Ovary (tissue), 9 donors: ENCODE results near the gene ADCY6. TPM values are rescaled to one million over a fixed set of nuclear protein-coding genes. Genes with fewer than 3 reads are reported as not detected.

Experiments used
- DNase-seq, 5 donors: peaks; one replicate each; pipeline ENCODE4 v3.0.0-alpha.2; 2019 to 2020
- H3K27ac ChIP-seq, 2 donors: fragments of 200-600 bp; one replicate each; pipeline versions ENCODE4 v1.5.1 to v1.8.0; 2019 to 2022
- H3K27me3 ChIP-seq: fragments of 200-600 bp; one replicate; pipeline ENCODE4 v1.8.0; 2022
- H3K36me3 ChIP-seq: fragments of 200-600 bp; sonication (generic); one replicate; pipeline ENCODE4 v1.5.1; 2019
- H3K4me1 ChIP-seq: one replicate; pipeline ENCODE4 v1.8.1; 2013; ENCODE audit warnings: mild to moderate bottlenecking, moderate library complexity; ENCODE audit not compliant: insufficient read depth
- H3K4me3 ChIP-seq: fragments of 200-600 bp; sonication (generic); one replicate; pipeline ENCODE4 v1.5.1; 2017
- H3K9me3 ChIP-seq, 2 donors: fragments of 200-600 bp in 1 of 2; sonication (generic) in 1 of 2; one replicate each; pipeline versions ENCODE4 v1.5.1 to v1.8.1; 2013 to 2019; ENCODE audit warnings: mild to moderate bottlenecking in 1 of 2, moderate library complexity in 1 of 2
- CTCF ChIP-seq, 3 donors: fragments of 450-650 bp in 2 of 3; fragments of 200-600 bp in 1 of 3; IDR thresholded peaks; one replicate each; pipeline versions ENCODE4 v1.5.1 to v1.8.0; 2016 to 2022; ENCODE audit warnings: antibody characterized with exemption in 3 of 3, mild to moderate bottlenecking in 1 of 3
- EP300 ChIP-seq: sonication (generic); formaldehyde crosslinking; IDR thresholded peaks from one replicate; pipeline ENCODE4 v1.6.1; 2017; ENCODE audit warnings: antibody characterized with exemption
- POLR2A ChIP-seq: fragments of 450-650 bp; IDR thresholded peaks from one replicate; pipeline ENCODE4 v1.6.1; 2017; ENCODE audit warnings: antibody characterized with exemption, mild to moderate bottlenecking, moderate library complexity
- WGBS, 3 donors: extraction: QIAGEN DNeasy Blood & Tissue Kit in 1 of 3; methylation state at CpG; one replicate each; pipeline versions ENCODE4 v1.1.5 to v1.1.7; 2013 to 2017; 5-methylcytosine and 5-hydroxymethylcytosine counted together
- intact Hi-C, 4 donors: fragments of 100-400 bp; cut with DNase I; formaldehyde crosslinking; loops; one replicate each; pipeline versions ENCODE4 v1.11.0 to v1.15.1; 2022 to 2023
- polyA plus RNA-seq, 2 donors: library from polyadenylated mRNA; stranded (reverse); fragments of 200-250 nt in 1 of 2; fragments of 350-450 nt in 1 of 2; fragmentation: Illumina TruSeq in 1 of 2; extraction: RNeasy Lipid Tissue Mini Kit (QIAGEN cat#74804) in 1 of 2; gene quantifications; one replicate each; pipeline ENCODE4 v1.2.3, GENCODE V29; 2013 to 2014
- total RNA-seq, 7 donors: library from RNA; depleted of rRNA in 2 of 7; stranded (reverse); fragments of >200 nt in 2 of 7; fragmentation: NEBNext Ultra II Directional in 3 of 7; extraction: Animal tissue kit (Norgen Biotek cat#: 25700) in 3 of 7; gene quantifications; one replicate each; pipeline versions ENCODE4 v1.1.0 to v1.2.4, GENCODE V29; 2016 to 2023
- donor health status: DM: no; HTN: no; CAD: no; lungs with moderate emphysema.
- donor health status: DM: no; HTN: no; CAD: no.
- donor health status: Bipolar disorder and iron deficiency.
- donor health status: DM: yes; HTN: yes; CAD: no.
- donor health status: DM: no; HTN: no; CAD: no.
- donor health status: DM: yes; HTN: yes; CAD: no.

Gene ADCY6
- total and polyA plus RNA-seq, 9 donors = 14.8 to 83.3 (median 40.6) TPM

- peak; percentile 81 to 87 (median 85) for DNase-seq
- TF ChIP-seq CTCF (IDR thresholded peaks at IDR 0.05) (no peak), POLR2A (peak; percentile 23)
These were observed 29.3 kb upstream of the ADCY6 start, which contains the start of gene CACNB3 for GRCh38 chr12:48817873-48818830. CACNB3 (plus strand) TSS chr12:48818496; CDS start chr12:48818930, 434 bp downstream.

GRCh38 chr12:48816143-48816854 is 27.4 kb upstream of the ADCY6 start:
- H3K4me3 ChIP-seq = peak overlapping the region; percentile 75
- H3K4me1 ChIP-seq = peaks cover 26% of the 10 kb centered on the region
- no peaks in the 10 kb centered on the region for H3K27me3 ChIP-seq
- DNase-seq = no peak
- intact Hi-C loops = no loop called here
- no peak for TF ChIP-seq EP300
- TF ChIP-seq POLR2A = no peak
- no peak for TF ChIP-seq CTCF (IDR thresholded peaks at IDR 0.05)
- peak overlapping the region in 1 of 2 donors; percentile 95 for H3K27ac ChIP-seq
- no peaks in the 10 kb centered on the region for H3K36me3 ChIP-seq
- 82 to 91% (median 86%) methylated on average over 3 of the region's 3 CpGs for WGBS, 3 donors
- no peaks in the 10 kb centered on the region for H3K9me3 ChIP-seq

More at GRCh38 chr12:48817873-48818830, 29.3 kb upstream of the ADCY6 start, which contains the start of gene CACNB3:
- Histone ChIP-seq H3K27me3 (no peaks in the 10 kb centered on the region), H3K27ac (peak within 1 kb of the TSS; percentile 18 to 95), H3K36me3 (no peaks in the 10 kb centered on the region), H3K4me1 (peaks cover 13% of the 10 kb centered on the region), H3K4me3 (peak within 1 kb of the TSS; percentile 75), H3K9me3 (no peaks in the 10 kb centered on the region)
- 1 to 2% (median 1%) methylated on average over 60 to 79 of the region's 79 CpGs for WGBS, 3 donors
- intact Hi-C loops = no loop called here

- TF ChIP-seq CTCF (IDR thresholded peaks at IDR 0.05) (no peak), POLR2A (peak; percentile 67)
- Histone ChIP-seq H3K36me3 (no peaks in the 10 kb centered on the region), H3K27ac (peak overlapping the region; percentile 90 to 95), H3K4me1 (peaks cover 28% of the 10 kb centered on the region), H3K27me3 (no peaks in the 10 kb centered on the region), H3K4me3 (peak overlapping the region; percentile 75), H3K9me3 (no peaks in the 10 kb centered on the region)
- intact Hi-C loops = no loop called here
- peak; percentile 81 to 85 (median 83) for DNase-seq
- 0 to 1% (median 1%) methylated on average over 54 of the region's 54 CpGs for WGBS, 3 donors
These were observed 26.5 kb upstream of the ADCY6 start for GRCh38 chr12:48815126-48816110.
